HEK293 (cell line): ENCODE results near the gene RHOF.

ENCODE experiments used
- EGR2 ChIP-seq: fragments of 450-650 bp; formaldehyde crosslinking; IDR thresholded peaks from 2 replicates; pipeline ENCODE4 v1.5.1; 2016; ENCODE audit warnings: low read depth, missing biosample characterization, missing genetic modification characterization
- FEZF1 ChIP-seq: fragments of 450-650 bp; formaldehyde crosslinking; IDR thresholded peaks from 2 replicates; pipeline ENCODE4 v1.5.1; 2016; ENCODE audit warnings: missing biosample characterization, missing genetic modification characterization
- MEIS1 ChIP-seq: sonication (generic); formaldehyde crosslinking; IDR thresholded peaks from 2 replicates; pipeline ENCODE4 v1.8.1; 2022; ENCODE audit warnings: missing genetic modification reagents, mild to moderate bottlenecking, borderline replicate concordance
- MZF1 ChIP-seq: fragments of 450-650 bp; formaldehyde crosslinking; IDR thresholded peaks from 2 replicates; pipeline ENCODE4 v1.5.1; 2017; ENCODE audit warnings: missing biosample characterization, missing genetic modification characterization, borderline replicate concordance
- OVOL3 ChIP-seq: fragments of 450-650 bp; formaldehyde crosslinking; IDR thresholded peaks from 2 replicates; pipeline ENCODE4 v1.5.1; 2016; ENCODE audit warnings: missing biosample characterization, missing genetic modification characterization
- RBAK ChIP-seq: fragments of 450-650 bp; formaldehyde crosslinking; IDR thresholded peaks from 2 replicates; pipeline ENCODE4 v1.5.1; 2016; ENCODE audit warnings: missing biosample characterization, missing genetic modification characterization
- SALL2 ChIP-seq: fragments of 450-650 bp; formaldehyde crosslinking; IDR thresholded peaks from 2 replicates; pipeline ENCODE4 v1.5.0; 2017; ENCODE audit warnings: missing biosample characterization, mild to moderate bottlenecking, missing genetic modification characterization, borderline replicate concordance
- SP2 ChIP-seq: fragments of 450-650 bp; formaldehyde crosslinking; IDR thresholded peaks from 2 replicates; pipeline ENCODE4 v1.5.1; 2016; ENCODE audit warnings: missing biosample characterization, missing genetic modification characterization
- ZFHX2 ChIP-seq: fragments of 450-650 bp; formaldehyde crosslinking; conservative IDR thresholded peaks from 2 replicates; pipeline ENCODE4 v1.5.1; 2016; ENCODE audit warnings: missing biosample characterization, missing genetic modification characterization
- ZIC2 ChIP-seq: fragments of 450-650 bp; formaldehyde crosslinking; IDR thresholded peaks from 2 replicates; pipeline ENCODE4 v1.5.1; 2016; ENCODE audit warnings: missing biosample characterization, missing genetic modification characterization
- ZNF112 ChIP-seq: fragments of 450-650 bp; formaldehyde crosslinking; IDR thresholded peaks from 2 replicates; pipeline ENCODE4 v1.5.0; 2017; ENCODE audit warnings: missing biosample characterization, missing genetic modification characterization
- ZNF114 ChIP-seq: fragments of 450-650 bp; formaldehyde crosslinking; IDR thresholded peaks from 2 replicates; pipeline ENCODE4 v1.5.0; 2017; ENCODE audit warnings: missing biosample characterization, missing genetic modification characterization
- ZNF174 ChIP-seq: fragments of 450-650 bp; formaldehyde crosslinking; IDR thresholded peaks from 2 replicates; pipeline ENCODE4 v1.5.0; 2017; ENCODE audit warnings: missing biosample characterization, mild to moderate bottlenecking, missing genetic modification characterization
- ZNF211 ChIP-seq: fragments of 450-650 bp; formaldehyde crosslinking; IDR thresholded peaks from 2 replicates; pipeline ENCODE4 v1.5.1; 2016; ENCODE audit warnings: low read depth, missing biosample characterization, missing genetic modification characterization
- ZNF248 ChIP-seq: fragments of 450-650 bp; formaldehyde crosslinking; IDR thresholded peaks from 2 replicates; pipeline ENCODE4 v1.5.1; 2017; ENCODE audit warnings: missing biosample characterization, missing genetic modification characterization
- ZNF404 ChIP-seq: fragments of 450-650 bp; formaldehyde crosslinking; IDR thresholded peaks from 2 replicates; pipeline ENCODE4 v1.5.1; 2017; ENCODE audit warnings: missing biosample characterization, missing genetic modification characterization
- ZNF433 ChIP-seq: fragments of 450-650 bp; formaldehyde crosslinking; IDR thresholded peaks from 2 replicates; pipeline ENCODE4 v1.5.1; 2016; ENCODE audit warnings: missing biosample characterization, missing genetic modification characterization, low read depth
- ZNF521 ChIP-seq: fragments of 450-650 bp; formaldehyde crosslinking; IDR thresholded peaks from 2 replicates; pipeline ENCODE4 v1.5.1; 2017; ENCODE audit warnings: missing biosample characterization, mild to moderate bottlenecking, missing genetic modification characterization
- ZNF548 ChIP-seq: fragments of 450-650 bp; formaldehyde crosslinking; IDR thresholded peaks from 2 replicates; pipeline ENCODE4 v1.5.1; 2016; ENCODE audit warnings: missing biosample characterization, missing genetic modification characterization
- ZNF555 ChIP-seq: fragments of 450-650 bp; formaldehyde crosslinking; conservative IDR thresholded peaks from 2 replicates; pipeline ENCODE4 v1.5.1; 2017; ENCODE audit warnings: missing biosample characterization, mild to moderate bottlenecking, missing genetic modification characterization, inconsistent platforms
- ZNF558 ChIP-seq: fragments of 450-650 bp; formaldehyde crosslinking; IDR thresholded peaks from 2 replicates; pipeline ENCODE4 v1.5.1; 2016; ENCODE audit warnings: missing biosample characterization, missing genetic modification characterization
- ZNF600 ChIP-seq: fragments of 450-650 bp; formaldehyde crosslinking; IDR thresholded peaks from 2 replicates; pipeline ENCODE4 v1.5.1; 2016; ENCODE audit warnings: missing biosample characterization, missing genetic modification characterization
- ZNF664 ChIP-seq: fragments of 450-650 bp; formaldehyde crosslinking; IDR thresholded peaks from 2 replicates; pipeline ENCODE4 v1.5.1; 2016; ENCODE audit warnings: missing biosample characterization, missing genetic modification characterization
- ZNF670 ChIP-seq: fragments of 450-650 bp; formaldehyde crosslinking; IDR thresholded peaks from 2 replicates; pipeline ENCODE4 v1.5.1; 2016; ENCODE audit warnings: missing biosample characterization, missing genetic modification characterization, low read depth
- ZNF768 ChIP-seq: fragments of 450-650 bp; formaldehyde crosslinking; IDR thresholded peaks from 2 replicates; pipeline ENCODE4 v1.5.1; 2018; ENCODE audit warnings: missing biosample characterization, mild to moderate bottlenecking, missing genetic modification characterization
- ZNF777 ChIP-seq: fragments of 450-650 bp; formaldehyde crosslinking; IDR thresholded peaks from 2 replicates; pipeline ENCODE4 v1.5.1; 2017; ENCODE audit warnings: missing biosample characterization, missing genetic modification characterization, borderline replicate concordance
- ZSCAN23 ChIP-seq: fragments of 450-650 bp; formaldehyde crosslinking; IDR thresholded peaks from 2 replicates; pipeline ENCODE4 v1.5.1; 2016; ENCODE audit warnings: missing biosample characterization, missing genetic modification characterization
- TF ChIP-seq, protein P1 (sequence below): fragments of 450-650 bp; formaldehyde crosslinking; IDR thresholded peaks from 2 replicates; pipeline ENCODE4 v1.5.1; 2016; ENCODE audit warnings: missing biosample characterization, missing genetic modification characterization
- TF ChIP-seq, protein P2 (sequence below): fragments of 450-650 bp; formaldehyde crosslinking; IDR thresholded peaks from 2 replicates; pipeline ENCODE4 v1.5.1; 2016; ENCODE audit warnings: missing biosample characterization, missing genetic modification characterization
- TF ChIP-seq, protein P3 (sequence below): fragments of 450-650 bp; IDR thresholded peaks from 2 replicates; pipeline ENCODE4 v1.5.1; 2018; ENCODE audit warnings: missing biosample characterization, mild to moderate bottlenecking, missing genetic modification characterization
- TF ChIP-seq, protein P4 (sequence below): fragments of 450-650 bp; formaldehyde crosslinking; IDR thresholded peaks from 2 replicates; pipeline ENCODE4 v1.5.1; 2017; ENCODE audit warnings: missing biosample characterization, mild to moderate bottlenecking, missing genetic modification characterization, moderate library complexity
- TF ChIP-seq, protein P5 (sequence below): fragments of 450-650 bp; formaldehyde crosslinking; IDR thresholded peaks from 2 replicates; pipeline ENCODE4 v1.5.1; 2016; ENCODE audit warnings: missing biosample characterization, missing genetic modification characterization

Gene RHOF

DNA sequence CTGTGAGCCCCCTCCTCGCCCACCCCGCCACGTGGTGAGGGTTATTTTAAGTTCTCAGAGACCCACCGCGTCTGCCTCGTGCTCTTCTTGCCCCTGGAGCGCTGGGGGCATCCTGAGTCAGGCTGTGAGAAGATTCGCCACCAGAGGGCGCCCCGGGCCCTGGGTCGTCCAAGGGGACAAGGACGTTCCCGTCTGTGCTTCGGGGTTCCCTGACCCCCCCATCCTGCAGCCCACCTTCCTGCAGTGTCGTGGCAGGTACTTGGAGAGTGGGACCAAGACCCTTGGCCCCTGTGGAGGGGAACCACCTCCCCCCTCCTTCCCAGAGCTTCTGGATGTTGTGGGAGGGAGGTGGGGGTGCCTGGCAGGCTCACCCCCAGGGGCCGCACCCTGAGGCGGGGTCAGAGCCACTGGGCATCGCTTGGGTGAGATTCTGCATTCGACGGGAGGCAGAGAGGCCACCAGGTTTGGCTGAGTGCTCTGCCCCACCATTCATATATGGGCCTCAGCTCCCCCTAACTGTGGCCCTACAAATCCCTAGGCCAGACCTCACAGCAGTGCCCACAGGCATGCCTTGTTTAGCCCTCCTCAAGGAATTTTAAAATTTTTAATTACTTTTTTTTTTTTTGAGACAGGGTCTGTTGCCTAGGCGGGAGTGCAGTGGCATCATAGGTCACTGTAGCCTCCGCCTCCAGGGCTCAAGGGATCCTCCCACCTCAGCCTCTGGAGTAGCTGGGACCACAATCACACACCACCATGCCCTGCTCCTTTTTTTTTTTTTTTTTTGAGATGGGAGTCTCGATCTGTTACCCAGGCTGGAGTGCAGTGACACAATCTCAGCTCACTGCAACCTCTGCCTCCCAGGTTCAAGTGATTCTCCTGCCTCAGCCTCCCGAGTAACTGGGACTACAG is 17.0 kb downstream of the RHOF start (continued):
- TF ChIP-seq FEZF1 (tag by site-specific recombination) (no peak), ZNF555 (tag by site-specific recombination) (no peak), ZNF664 (tag by site-specific recombination) (no peak), ZNF521 (tag by site-specific recombination) (no peak), OVOL3 (no peak), ZIC2 (tag by site-specific recombination) (peak; percentile 48; the same call in 1 of the 2 replicates), ZNF174 (no peak), MZF1 (tag by site-specific recombination) (no peak), ZNF211 (no peak), ZNF600 (tag by site-specific recombination) (no peak), ZNF112 (no peak), ZNF248 (tag by site-specific recombination) (no peak), ZNF670 (no peak), ZSCAN23 (tag by site-specific recombination) (no peak), ZNF404 (tag by site-specific recombination) (no peak), ZNF114 (no peak), ZNF777 (tag by site-specific recombination) (peak; percentile 71; the same call in 1 of the 2 replicates), ZNF558 (tag by site-specific recombination) (no peak), SP2 (tag by site-specific recombination) (no peak), ZNF433 (no peak), RBAK (tag by site-specific recombination) (no peak), ZNF768 (tag by site-specific recombination) (no peak), ZFHX2 (peak; percentile 5; the same call in 1 of the 2 replicates), SALL2 (tag by site-specific recombination) (no peak), ZNF548 (tag by site-specific recombination) (no peak), EGR2 (tag by site-specific recombination) (0 out of 2 replicates have a peak, but pooled peaks have one; percentile 9), MEIS1 (no peak)
- TF ChIP-seq, protein P1, sequence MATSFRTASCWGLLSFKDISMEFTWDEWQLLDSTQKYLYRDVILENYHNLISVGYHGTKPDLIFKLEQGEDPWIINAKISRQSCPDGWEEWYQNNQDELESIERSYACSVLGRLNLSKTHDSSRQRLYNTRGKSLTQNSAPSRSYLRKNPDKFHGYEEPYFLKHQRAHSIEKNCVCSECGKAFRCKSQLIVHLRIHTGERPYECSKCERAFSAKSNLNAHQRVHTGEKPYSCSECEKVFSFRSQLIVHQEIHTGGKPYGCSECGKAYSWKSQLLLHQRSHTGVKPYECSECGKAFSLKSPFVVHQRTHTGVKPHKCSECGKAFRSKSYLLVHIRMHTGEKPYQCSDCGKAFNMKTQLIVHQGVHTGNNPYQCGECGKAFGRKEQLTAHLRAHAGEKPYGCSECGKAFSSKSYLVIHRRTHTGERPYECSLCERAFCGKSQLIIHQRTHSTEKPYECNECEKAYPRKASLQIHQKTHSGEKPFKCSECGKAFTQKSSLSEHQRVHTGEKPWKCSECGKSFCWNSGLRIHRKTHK = no peak
- TF ChIP-seq, protein P2, sequence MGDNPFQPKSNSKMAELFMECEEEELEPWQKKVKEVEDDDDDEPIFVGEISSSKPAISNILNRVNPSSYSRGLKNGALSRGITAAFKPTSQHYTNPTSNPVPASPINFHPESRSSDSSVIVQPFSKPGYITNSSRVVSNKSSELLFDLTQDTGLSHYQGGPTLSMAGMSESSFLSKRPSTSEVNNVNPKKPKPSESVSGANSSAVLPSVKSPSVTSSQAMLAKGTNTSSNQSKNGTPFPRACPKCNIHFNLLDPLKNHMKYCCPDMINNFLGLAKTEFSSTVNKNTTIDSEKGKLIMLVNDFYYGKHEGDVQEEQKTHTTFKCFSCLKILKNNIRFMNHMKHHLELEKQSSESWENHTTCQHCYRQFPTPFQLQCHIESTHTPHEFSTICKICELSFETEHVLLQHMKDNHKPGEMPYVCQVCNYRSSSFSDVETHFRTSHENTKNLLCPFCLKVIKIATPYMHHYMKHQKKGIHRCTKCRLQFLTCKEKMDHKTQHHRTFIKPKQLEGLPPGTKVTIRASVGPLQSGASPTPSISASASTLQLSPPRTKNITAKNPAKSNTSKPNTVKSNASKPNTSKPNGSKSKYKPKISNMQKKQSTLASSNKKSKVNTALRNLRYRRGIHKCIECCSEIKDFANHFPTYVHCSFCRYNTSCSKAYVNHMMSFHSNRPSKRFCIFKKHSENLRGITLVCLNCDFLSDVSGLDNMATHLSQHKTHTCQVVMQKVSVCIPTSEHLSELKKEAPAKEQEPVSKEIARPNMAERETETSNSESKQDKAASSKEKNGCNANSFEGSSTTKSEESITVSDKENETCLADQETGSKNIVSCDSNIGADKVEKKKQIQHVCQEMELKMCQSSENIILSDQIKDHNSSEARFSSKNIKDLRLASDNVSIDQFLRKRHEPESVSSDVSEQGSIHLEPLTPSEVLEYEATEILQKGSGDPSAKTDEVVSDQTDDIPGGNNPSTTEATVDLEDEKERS (tag by site-specific recombination) = no peak
- TF ChIP-seq, protein P3, sequence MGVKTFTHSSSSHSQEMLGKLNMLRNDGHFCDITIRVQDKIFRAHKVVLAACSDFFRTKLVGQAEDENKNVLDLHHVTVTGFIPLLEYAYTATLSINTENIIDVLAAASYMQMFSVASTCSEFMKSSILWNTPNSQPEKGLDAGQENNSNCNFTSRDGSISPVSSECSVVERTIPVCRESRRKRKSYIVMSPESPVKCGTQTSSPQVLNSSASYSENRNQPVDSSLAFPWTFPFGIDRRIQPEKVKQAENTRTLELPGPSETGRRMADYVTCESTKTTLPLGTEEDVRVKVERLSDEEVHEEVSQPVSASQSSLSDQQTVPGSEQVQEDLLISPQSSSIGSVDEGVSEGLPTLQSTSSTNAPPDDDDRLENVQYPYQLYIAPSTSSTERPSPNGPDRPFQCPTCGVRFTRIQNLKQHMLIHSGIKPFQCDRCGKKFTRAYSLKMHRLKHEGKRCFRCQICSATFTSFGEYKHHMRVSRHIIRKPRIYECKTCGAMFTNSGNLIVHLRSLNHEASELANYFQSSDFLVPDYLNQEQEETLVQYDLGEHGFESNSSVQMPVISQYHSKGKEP = no peak
- TF ChIP-seq, protein P4, sequence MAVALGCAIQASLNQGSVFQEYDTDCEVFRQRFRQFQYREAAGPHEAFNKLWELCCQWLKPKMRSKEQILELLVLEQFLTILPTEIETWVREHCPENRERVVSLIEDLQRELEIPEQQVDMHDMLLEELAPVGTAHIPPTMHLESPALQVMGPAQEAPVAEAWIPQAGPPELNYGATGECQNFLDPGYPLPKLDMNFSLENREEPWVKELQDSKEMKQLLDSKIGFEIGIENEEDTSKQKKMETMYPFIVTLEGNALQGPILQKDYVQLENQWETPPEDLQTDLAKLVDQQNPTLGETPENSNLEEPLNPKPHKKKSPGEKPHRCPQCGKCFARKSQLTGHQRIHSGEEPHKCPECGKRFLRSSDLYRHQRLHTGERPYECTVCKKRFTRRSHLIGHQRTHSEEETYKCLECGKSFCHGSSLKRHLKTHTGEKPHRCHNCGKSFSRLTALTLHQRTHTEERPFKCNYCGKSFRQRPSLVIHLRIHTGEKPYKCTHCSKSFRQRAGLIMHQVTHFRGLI = no peak
- TF ChIP-seq, protein P5, sequence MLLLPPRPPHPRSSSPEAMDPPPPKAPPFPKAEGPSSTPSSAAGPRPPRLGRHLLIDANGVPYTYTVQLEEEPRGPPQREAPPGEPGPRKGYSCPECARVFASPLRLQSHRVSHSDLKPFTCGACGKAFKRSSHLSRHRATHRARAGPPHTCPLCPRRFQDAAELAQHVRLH (tag by site-specific recombination) = no peak
